K562 (cell line): ENCODE measurements around the gene RSBN1L.

Experiments used
- CHD4 ChIP-seq: fragments of 200-600 bp; sonication (generic); IDR thresholded peaks from 3 replicates; pipeline ENCODE4 v1.6.1; 2012; ENCODE audit warnings: low read depth, mild to moderate bottlenecking, mixed read lengths, low read length, inconsistent platforms; ENCODE audit not compliant: insufficient read depth, insufficient replicate concordance, poor library complexity, severe bottlenecking
- GABPB2 ChIP-seq: fragments of 250-450 bp; sonication (Bioruptor Pico); conservative IDR thresholded peaks from 2 replicates; pipeline ENCODE4 v1.5.1; 2021; ENCODE audit warnings: mild to moderate bottlenecking
- NCOA4 ChIP-seq: fragments of 450-650 bp; IDR thresholded peaks from 2 replicates; pipeline ENCODE4 v1.6.1; 2018; ENCODE audit warnings: mild to moderate bottlenecking; ENCODE audit not compliant: partially characterized antibody
- POLR2AphosphoS2 ChIP-seq: IDR thresholded peaks from 2 replicates; pipeline ENCODE4 v1.6.1; 2012; ENCODE audit warnings: low read length, improper control_type of control experiment
- ZFX ChIP-seq: sonication (generic); formaldehyde crosslinking; IDR thresholded peaks from 2 replicates; pipeline ENCODE4 v1.8.0; 2022; ENCODE audit warnings: mild to moderate bottlenecking, missing genetic modification reagents, moderate library complexity
- ZNF23 ChIP-seq: fragments of 250-450 bp; sonication (Bioruptor Pico); IDR thresholded peaks from 2 replicates; pipeline ENCODE4 v1.4.0; 2020; ENCODE audit warnings: mild to moderate bottlenecking
- TF ChIP-seq, protein P1 (sequence below): conservative IDR thresholded peaks from 2 replicates; pipeline ENCODE4 v1.6.1; 2011; ENCODE audit warnings: low read depth, mild to moderate bottlenecking, low read length; ENCODE audit not compliant: control insufficient read depth
- TF ChIP-seq, protein P2 (sequence below), 2 experiments: fragments of 450-650 bp; formaldehyde crosslinking in 1 of 2; IDR thresholded peaks; 2 replicates each; pipeline versions ENCODE4 v1.4.0 to v1.6.1; 2014 to 2020; ENCODE audit warnings: mild to moderate bottlenecking in 2 of 2, borderline replicate concordance in 1 of 2, low read depth in 1 of 2

- no peak for TF ChIP-seq POLR2AphosphoS2
- TF ChIP-seq ZNF23: no peak
- no peak for TF ChIP-seq CHD4
- TF ChIP-seq, protein P1, sequence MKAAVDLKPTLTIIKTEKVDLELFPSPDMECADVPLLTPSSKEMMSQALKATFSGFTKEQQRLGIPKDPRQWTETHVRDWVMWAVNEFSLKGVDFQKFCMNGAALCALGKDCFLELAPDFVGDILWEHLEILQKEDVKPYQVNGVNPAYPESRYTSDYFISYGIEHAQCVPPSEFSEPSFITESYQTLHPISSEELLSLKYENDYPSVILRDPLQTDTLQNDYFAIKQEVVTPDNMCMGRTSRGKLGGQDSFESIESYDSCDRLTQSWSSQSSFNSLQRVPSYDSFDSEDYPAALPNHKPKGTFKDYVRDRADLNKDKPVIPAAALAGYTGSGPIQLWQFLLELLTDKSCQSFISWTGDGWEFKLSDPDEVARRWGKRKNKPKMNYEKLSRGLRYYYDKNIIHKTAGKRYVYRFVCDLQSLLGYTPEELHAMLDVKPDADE: no peak
- no peak for TF ChIP-seq NCOA4
- TF ChIP-seq, protein P2, sequence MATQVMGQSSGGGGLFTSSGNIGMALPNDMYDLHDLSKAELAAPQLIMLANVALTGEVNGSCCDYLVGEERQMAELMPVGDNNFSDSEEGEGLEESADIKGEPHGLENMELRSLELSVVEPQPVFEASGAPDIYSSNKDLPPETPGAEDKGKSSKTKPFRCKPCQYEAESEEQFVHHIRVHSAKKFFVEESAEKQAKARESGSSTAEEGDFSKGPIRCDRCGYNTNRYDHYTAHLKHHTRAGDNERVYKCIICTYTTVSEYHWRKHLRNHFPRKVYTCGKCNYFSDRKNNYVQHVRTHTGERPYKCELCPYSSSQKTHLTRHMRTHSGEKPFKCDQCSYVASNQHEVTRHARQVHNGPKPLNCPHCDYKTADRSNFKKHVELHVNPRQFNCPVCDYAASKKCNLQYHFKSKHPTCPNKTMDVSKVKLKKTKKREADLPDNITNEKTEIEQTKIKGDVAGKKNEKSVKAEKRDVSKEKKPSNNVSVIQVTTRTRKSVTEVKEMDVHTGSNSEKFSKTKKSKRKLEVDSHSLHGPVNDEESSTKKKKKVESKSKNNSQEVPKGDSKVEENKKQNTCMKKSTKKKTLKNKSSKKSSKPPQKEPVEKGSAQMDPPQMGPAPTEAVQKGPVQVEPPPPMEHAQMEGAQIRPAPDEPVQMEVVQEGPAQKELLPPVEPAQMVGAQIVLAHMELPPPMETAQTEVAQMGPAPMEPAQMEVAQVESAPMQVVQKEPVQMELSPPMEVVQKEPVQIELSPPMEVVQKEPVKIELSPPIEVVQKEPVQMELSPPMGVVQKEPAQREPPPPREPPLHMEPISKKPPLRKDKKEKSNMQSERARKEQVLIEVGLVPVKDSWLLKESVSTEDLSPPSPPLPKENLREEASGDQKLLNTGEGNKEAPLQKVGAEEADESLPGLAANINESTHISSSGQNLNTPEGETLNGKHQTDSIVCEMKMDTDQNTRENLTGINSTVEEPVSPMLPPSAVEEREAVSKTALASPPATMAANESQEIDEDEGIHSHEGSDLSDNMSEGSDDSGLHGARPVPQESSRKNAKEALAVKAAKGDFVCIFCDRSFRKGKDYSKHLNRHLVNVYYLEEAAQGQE (IDR thresholded peaks at IDR 0.05; ENCODE audit: borderline replicate concordance): no peak
- TF ChIP-seq, protein P2 (CRISPR knock-in tag; IDR thresholded peaks at IDR 0.05; ENCODE audit: low read depth): no peak
- TF ChIP-seq GABPB2 (CRISPR knock-in tag): no peak
- TF ChIP-seq ZFX (CRISPR knock-in tag): no peak
Observed at GRCh38 chr7:77702513-77702912, 6.3 kb downstream of the RSBN1L start.
